CD4-positive, alpha-beta memory T cell (primary cell): ENCODE measurements around the gene ZBTB8OS. TPM values are rescaled to one million over a fixed set of nuclear protein-coding genes. Genes with fewer than 3 reads are reported as not detected.

ENCODE experiments used
- polyA plus RNA-seq, 2 donors: library from polyadenylated mRNA; unstranded; fragments of 300-500 nt; fragmentation: Illumina TruSeq; gene quantifications; one replicate each; pipeline ENCODE4 v1.2.3, GENCODE V29; 2021
- total RNA-seq, 2 experiments: library from RNA; stranded (reverse); gene quantifications; one replicate each; pipeline ENCODE4 v1.2.3, GENCODE V29; 2021

Gene ZBTB8OS
- total and polyA plus RNA-seq, 4 experiments from 2014 or later = 54.0 to 94.4 (median 63.2) TPM

Other genes with a start within 250 kb of the ZBTB8OS start
- gene ZBTB8B, start 185.5 kb downstream of the ZBTB8OS start, total RNA-seq = not detected
- gene ZBTB8B, start 185.5 kb downstream of the ZBTB8OS start, polyA plus RNA-seq = not detected
- not detected for gene ZBTB8A, start 111.1 kb downstream of the ZBTB8OS start, total RNA-seq
- gene ZBTB8A, start 111.1 kb downstream of the ZBTB8OS start, polyA plus RNA-seq = not detected
- 100 to 1,000 TPM; 185 to 186 TPM for gene RBBP4, start 658 bp upstream of the ZBTB8OS start, total RNA-seq
- 100 to 1,000 TPM; 246 to 374 TPM for gene RBBP4, start 658 bp upstream of the ZBTB8OS start, polyA plus RNA-seq
- not detected for gene SYNC, start 52.2 kb upstream of the ZBTB8OS start, total RNA-seq
- gene SYNC, start 52.2 kb upstream of the ZBTB8OS start, polyA plus RNA-seq = not detected
- gene YARS1, start 166.8 kb upstream of the ZBTB8OS start, total RNA-seq = 100 to 1,000 TPM; 110 to 114 TPM
- gene YARS1, start 166.8 kb upstream of the ZBTB8OS start, polyA plus RNA-seq = 10 to 100 TPM; 46.6 to 70.0 TPM
- gene S100PBP, start 167.1 kb upstream of the ZBTB8OS start, total RNA-seq = 10 to 100 TPM; 63.2 to 65.5 TPM
- 10 to 100 TPM in 1 of 2 donors, 1 to 10 TPM in 1; 6.5 to 14.0 TPM for gene S100PBP, start 167.1 kb upstream of the ZBTB8OS start, polyA plus RNA-seq
- gene FNDC5, start 220.4 kb upstream of the ZBTB8OS start, total RNA-seq = not detected
- gene FNDC5, start 220.4 kb upstream of the ZBTB8OS start, polyA plus RNA-seq = not detected
- under 1 TPM in 1 of 2 experiments, not detected in 1; 0.70 TPM for gene HPCA, start 235.9 kb upstream of the ZBTB8OS start, total RNA-seq
- not detected for gene HPCA, start 235.9 kb upstream of the ZBTB8OS start, polyA plus RNA-seq